ENCODE data around the gene ADGRE1.
"Not testable (repeated sequence)": the region's sequence is repeated elsewhere in the genome, so short reads cannot be mapped to it uniquely, and the experiment has no call there.

ADGRE1 gene

GRCh38 chr19:6864325-6864940 lies 22.9 kb upstream of the ADGRE1 start:
- no peak for DNase-seq (ENCODE audit: low spot score)
- TF ChIP-seq CTCF (IDR thresholded peaks at IDR 0.05; ENCODE audit: extremely low read depth, missing control alignments) = no peak

- DNase-seq (ENCODE audit: low spot score) = no peak
- no peak for TF ChIP-seq CTCF (IDR thresholded peaks at IDR 0.05; ENCODE audit: extremely low read depth, missing control alignments)
These were observed 21.5 kb upstream of the ADGRE1 start for GRCh38 chr19:6865849-6866248.

GRCh38 chr19:6866741-6867151 lies 20.6 kb upstream of the ADGRE1 start:
- no peak for DNase-seq (ENCODE audit: low spot score)
- no peak for TF ChIP-seq CTCF (IDR thresholded peaks at IDR 0.05; ENCODE audit: extremely low read depth, missing control alignments)

- no peak for TF ChIP-seq CTCF (IDR thresholded peaks at IDR 0.05; ENCODE audit: extremely low read depth, missing control alignments)
- DNase-seq (ENCODE audit: low spot score) = no peak
These were observed 19.0 kb upstream of the ADGRE1 start for GRCh38 chr19:6868351-6868750.

- DNase-seq (ENCODE audit: low spot score) = not testable (repeated sequence)
These were observed 18.1 kb upstream of the ADGRE1 start for GRCh38 chr19:6869151-6869882.

GRCh38 chr19:6873708-6874431 lies 13.5 kb upstream of the ADGRE1 start:
- no peak for DNase-seq (ENCODE audit: low spot score)
- no peak for TF ChIP-seq CTCF (IDR thresholded peaks at IDR 0.05; ENCODE audit: extremely low read depth, missing control alignments)

- no peak for TF ChIP-seq CTCF (IDR thresholded peaks at IDR 0.05; ENCODE audit: extremely low read depth, missing control alignments)
- no peak for DNase-seq (ENCODE audit: low spot score)
These were observed 12.2 kb upstream of the ADGRE1 start for GRCh38 chr19:6875218-6875617.

All from GM20000 (cell line).